HT1080 (cell line): ENCODE results near the gene LY6G6D. TPM values are rescaled to one million over a fixed set of nuclear protein-coding genes. Genes with fewer than 3 reads are reported as not detected.
A peak's percentile ranks its signal among the peaks of the same experiment; 100 is the strongest.

Experiments used
- DNase-seq: peaks from one replicate; pipeline ENCODE4 v3.0.0-alpha.2; 2015; ENCODE audit warnings: low read depth
- small RNA-seq: library from RNA; depleted of rRNA; stranded (forward); fragments of <200 nt; gene quantifications from one replicate; pipeline ENCODE3, GENCODE V24; 2014
- total RNA-seq: library from RNA; depleted of rRNA; stranded (reverse); fragments of >200 nt; shearing (Covaris generic); gene quantifications from 2 replicates; pipeline ENCODE4 v1.2.3, GENCODE V29; 2014; rRNA removed

LY6G6D gene
- total RNA-seq, 1 experiment from 2014 or later = not detected

GRCh38 chr6:31762356-31762755, 47.2 kb downstream of the LY6G6D start, which contains the start of gene SAPCD1:
Gene SAPCD1, plus strand, starts transcription at chr6:31762656. Its CDS starts 399 bp downstream, at chr6:31763055.
- no peak for DNase-seq

DNA sequence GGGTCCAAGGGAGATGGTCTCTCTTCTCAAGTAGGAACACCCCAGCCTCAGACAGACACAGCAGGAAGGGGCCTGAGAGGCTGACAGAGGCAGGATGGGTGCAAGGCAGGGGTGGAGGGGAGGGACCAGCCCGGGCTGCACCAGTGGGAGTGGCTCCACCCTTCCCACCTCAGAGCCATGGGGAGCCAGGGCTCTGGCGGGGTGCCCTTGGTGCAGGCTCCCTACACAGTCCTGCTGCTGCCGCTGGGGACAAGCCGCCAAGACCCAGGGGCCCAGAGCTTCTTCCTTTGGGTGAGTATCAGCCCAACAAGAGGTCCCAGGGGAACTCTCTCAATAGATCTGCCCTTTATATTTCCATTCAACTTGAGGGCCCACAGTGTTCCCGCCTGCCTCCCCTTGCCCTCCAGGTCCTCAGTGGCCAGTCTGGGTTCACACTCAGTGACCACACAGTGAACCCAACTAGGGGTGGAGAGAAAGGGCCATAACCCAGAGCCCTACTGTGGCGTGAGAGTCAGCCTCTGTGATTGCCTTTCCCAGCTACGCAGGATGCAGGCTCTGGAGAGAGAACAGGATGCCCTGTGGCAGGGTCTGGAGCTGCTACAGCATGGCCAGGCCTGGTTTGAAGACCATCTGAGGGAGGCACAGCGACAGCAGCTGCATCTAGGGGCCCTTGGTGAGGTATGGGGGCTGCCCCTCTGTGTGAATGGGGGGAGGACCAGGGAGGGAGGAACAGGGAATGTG, 47.9 kb downstream of the LY6G6D start:
- DNase-seq = no peak

DNA sequence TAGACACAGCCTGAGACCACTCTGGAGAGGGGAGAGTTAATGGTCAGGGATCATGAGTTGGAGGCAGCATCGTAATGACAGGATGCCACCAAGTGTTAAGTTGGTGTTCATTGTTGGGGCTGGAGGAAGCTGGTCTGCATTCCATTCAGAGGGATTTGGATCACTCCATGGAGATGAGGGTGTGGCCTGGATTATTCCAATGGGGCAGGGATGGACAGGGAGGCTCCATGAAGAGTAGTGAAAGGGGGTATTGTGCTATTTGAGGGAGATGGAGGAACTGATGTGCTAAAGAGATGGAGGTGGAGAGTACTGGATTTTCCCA, 48.4 kb downstream of the LY6G6D start:
- peak; percentile 68 for DNase-seq

DNA sequence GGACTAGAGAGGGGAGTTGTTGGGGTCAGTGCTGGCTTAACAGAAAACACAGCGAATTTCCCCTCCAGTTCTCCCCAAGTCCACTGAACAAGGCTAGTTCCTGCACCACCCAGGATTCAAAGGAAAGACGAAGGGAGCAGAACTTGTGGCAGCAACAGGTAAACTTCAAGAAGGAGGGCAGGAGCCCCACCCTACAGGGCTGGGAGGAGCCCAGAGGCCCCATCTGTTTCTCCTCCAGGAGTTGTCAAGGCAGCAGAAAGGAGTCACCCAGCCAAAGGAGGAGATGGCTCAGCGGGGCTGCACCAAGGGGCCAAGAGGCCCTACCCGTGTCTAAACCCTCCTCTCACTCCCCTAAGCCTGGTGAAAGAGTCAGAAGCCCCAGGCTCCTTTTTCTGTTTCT, 49.0 kb downstream of the LY6G6D start:
- no peak for DNase-seq

DNA sequence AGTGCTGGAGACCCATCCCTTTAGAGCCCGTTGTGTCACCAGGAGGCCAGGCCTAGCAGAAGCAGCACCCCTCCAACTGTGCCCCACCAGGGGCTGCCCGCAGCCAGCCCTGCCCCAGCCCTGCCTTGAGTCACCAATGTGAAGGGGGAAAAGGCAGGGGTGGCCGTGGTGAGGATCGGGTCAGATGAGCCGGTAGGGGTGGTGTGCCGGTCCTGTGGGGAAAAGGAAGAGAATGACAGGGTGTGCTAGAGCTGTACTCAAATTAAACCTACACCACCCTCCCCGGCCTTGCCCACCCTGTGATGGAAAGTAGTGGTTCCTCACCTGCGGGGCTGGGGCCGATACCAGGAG, 50.4 kb downstream of the LY6G6D start:
- no peak for DNase-seq

GRCh38 chr6:31765910-31766794, 51.0 kb downstream of the LY6G6D start:
- DNase-seq = no peak

- no peak for DNase-seq
These were observed 52.0 kb downstream of the LY6G6D start for GRCh38 chr6:31767096-31767645.

Small RNA genes lying within 50 kb of the gene (small RNA-seq; reads per million reads assigned to genes)
- not detected for gene LY6G6D
- not detected for gene MIR4646
- not detected for gene MSH5-SAPCD1
- not detected for gene RNU6-850P
- not detected for gene SAPCD1

Other genes with a start within 250 kb of the LY6G6D start
- not detected in 2 replicates for gene MICB, start 217.2 kb upstream of the LY6G6D start, total RNA-seq
- not detected in 2 replicates for gene MCCD1, start 186.4 kb upstream of the LY6G6D start, total RNA-seq
- gene DDX39B, start 173.3 kb upstream of the LY6G6D start, total RNA-seq = 856 and 950 TPM in 2 replicates
- 2.1 TPM in 2 replicates for gene ATP6V1G2, start 168.7 kb upstream of the LY6G6D start, total RNA-seq
- 21.2 and 21.9 TPM in 2 replicates for gene NFKBIL1, start 167.7 kb upstream of the LY6G6D start, total RNA-seq
- gene LTA, start 143.1 kb upstream of the LY6G6D start, total RNA-seq = not detected in 2 replicates
- gene TNF, start 139.8 kb upstream of the LY6G6D start, total RNA-seq = not detected in 2 replicates
- not detected in 2 replicates for gene LTB, start 132.9 kb upstream of the LY6G6D start, total RNA-seq
- not detected in 2 replicates for gene LST1, start 129.1 kb upstream of the LY6G6D start, total RNA-seq
- not detected in 2 replicates for gene NCR3, start 122.3 kb upstream of the LY6G6D start, total RNA-seq
- not detected in 2 replicates for gene AIF1, start 100.1 kb upstream of the LY6G6D start, total RNA-seq
- 93.0 and 115 TPM in 2 replicates for gene PRRC2A, start 94.6 kb upstream of the LY6G6D start, total RNA-seq
- gene BAG6, start 62.7 kb upstream of the LY6G6D start, total RNA-seq = 196 and 211 TPM in 2 replicates
- 1.8 and 2.5 TPM in 2 replicates for gene APOM, start 59.5 kb upstream of the LY6G6D start, total RNA-seq
- 21.8 and 22.8 TPM in 2 replicates for gene C6orf47, start 54.6 kb upstream of the LY6G6D start, total RNA-seq
- gene GPANK1, start 50.4 kb upstream of the LY6G6D start, total RNA-seq = 37.5 and 38.5 TPM in 2 replicates
- gene CSNK2B, start 49.3 kb upstream of the LY6G6D start, total RNA-seq = 272 and 357 TPM in 2 replicates
- 0.88 and 2.6 TPM in 2 replicates for gene LY6G5B, start 45.4 kb upstream of the LY6G6D start, total RNA-seq
- gene LY6G5C, start 34.3 kb upstream of the LY6G6D start, total RNA-seq = 0.47 and 3.6 TPM in 2 replicates
- 21.6 and 26.5 TPM in 2 replicates for gene ABHD16A, start 12.0 kb upstream of the LY6G6D start, total RNA-seq
- gene LY6G6F, start 8.5 kb upstream of the LY6G6D start, total RNA-seq = not detected in 2 replicates
- gene LY6G6C, start 6.4 kb downstream of the LY6G6D start, total RNA-seq = not detected in 2 replicates
- gene MPIG6B, start 8.0 kb downstream of the LY6G6D start, total RNA-seq = not detected in 2 replicates
- 36.0 and 36.2 TPM in 2 replicates for gene DDAH2, start 14.0 kb downstream of the LY6G6D start, total RNA-seq
- 1,383 and 1,400 TPM in 2 replicates for gene CLIC1, start 21.2 kb downstream of the LY6G6D start, total RNA-seq
- gene MSH5, start 24.7 kb downstream of the LY6G6D start, total RNA-seq = 9.5 and 10.2 TPM in 2 replicates
- gene SAPCD1, start 47.3 kb downstream of the LY6G6D start, total RNA-seq = 0.64 and 3.5 TPM in 2 replicates
- 0.77 and 0.79 TPM in 2 replicates for gene VWA7, start 62.0 kb downstream of the LY6G6D start, total RNA-seq
- 63.0 and 76.4 TPM in 2 replicates for gene VARS1, start 80.4 kb downstream of the LY6G6D start, total RNA-seq
- gene LSM2, start 91.6 kb downstream of the LY6G6D start, total RNA-seq = 104 and 115 TPM in 2 replicates
- 0.73 and 1.3 TPM in 2 replicates for gene HSPA1L, start 99.9 kb downstream of the LY6G6D start, total RNA-seq
- 99.6 and 108 TPM in 2 replicates for gene HSPA1A, start 100.2 kb downstream of the LY6G6D start, total RNA-seq
- 134 and 135 TPM in 2 replicates for gene HSPA1B, start 112.4 kb downstream of the LY6G6D start, total RNA-seq
- 46.3 and 49.5 TPM in 2 replicates for gene NEU1, start 147.5 kb downstream of the LY6G6D start, total RNA-seq
- gene SLC44A4, start 163.6 kb downstream of the LY6G6D start, total RNA-seq = 0.45 TPM in 1 of 2 replicates, not detected in the other
- 56.7 and 57.5 TPM in 2 replicates for gene EHMT2, start 182.3 kb downstream of the LY6G6D start, total RNA-seq
- 10.8 and 15.1 TPM in 2 replicates for gene ZBTB12, start 186.7 kb downstream of the LY6G6D start, total RNA-seq
- 0.13 TPM in 1 of 2 replicates, not detected in the other for gene C2, start 212.4 kb downstream of the LY6G6D start, total RNA-seq
- gene CFB, start 230.7 kb downstream of the LY6G6D start, total RNA-seq = not detected in 2 replicates
- 109 and 116 TPM in 2 replicates for gene NELFE, start 243.6 kb downstream of the LY6G6D start, total RNA-seq
- gene SKIC2, start 243.8 kb downstream of the LY6G6D start, total RNA-seq = 31.4 and 39.0 TPM in 2 replicates